Measurements from ENCODE around the gene P2RX1.
"Not testable (repeated sequence)": the region's sequence is repeated elsewhere in the genome, so short reads cannot be mapped to it uniquely, and the experiment has no call there.

P2RX1 gene

DNA sequence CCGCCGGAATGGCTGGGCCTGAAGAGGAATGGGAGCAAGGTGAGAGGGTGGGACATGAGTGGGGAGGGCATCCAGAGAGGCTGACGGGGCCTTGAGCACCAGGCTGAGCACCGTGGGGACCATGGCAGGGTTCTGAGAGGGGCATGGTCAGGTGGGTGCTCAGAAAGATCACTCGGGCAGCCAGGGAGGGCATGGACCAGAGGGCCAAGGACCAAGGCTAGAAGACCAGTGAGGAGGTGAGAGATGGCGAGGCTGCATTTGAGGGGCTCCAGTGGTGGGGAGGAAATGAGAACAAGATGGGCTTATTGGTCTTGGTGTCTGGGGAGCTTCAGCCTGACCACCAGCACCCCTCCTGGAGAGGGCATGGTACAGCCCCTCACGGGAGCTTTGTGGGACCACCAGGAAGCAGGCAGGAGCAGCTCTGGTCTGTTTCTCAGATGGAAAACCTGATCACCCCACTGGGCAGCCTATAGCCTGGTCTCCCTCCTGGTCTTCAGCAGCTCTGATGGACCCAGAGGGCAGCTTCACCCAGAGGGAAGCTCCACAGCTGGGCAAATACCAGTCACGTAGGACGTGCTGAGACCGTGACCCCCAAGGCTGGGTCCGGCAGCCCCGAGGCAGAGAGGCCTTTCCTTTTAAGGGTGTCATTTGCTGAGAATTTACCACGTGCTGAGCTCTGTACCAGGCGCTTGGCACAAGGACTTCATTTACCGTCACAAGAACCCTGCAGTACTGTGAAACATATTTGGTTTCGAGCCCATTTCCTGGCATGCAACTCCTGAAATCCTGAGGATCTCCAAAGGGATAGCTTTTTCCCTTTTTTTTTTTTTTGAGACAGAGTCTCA is 58.8 kb downstream of the P2RX1 start:
- no peak for ATAC-seq
- TF ChIP-seq ARNTL (CRISPR knock-in tag; IDR thresholded peaks at IDR 0.05; ENCODE audit: borderline replicate concordance, low read depth) = no peak
- TF ChIP-seq PPARA (CRISPR knock-in tag; IDR thresholded peaks at IDR 0.05; ENCODE audit: borderline replicate concordance) = no peak
- TF ChIP-seq, protein P1, sequence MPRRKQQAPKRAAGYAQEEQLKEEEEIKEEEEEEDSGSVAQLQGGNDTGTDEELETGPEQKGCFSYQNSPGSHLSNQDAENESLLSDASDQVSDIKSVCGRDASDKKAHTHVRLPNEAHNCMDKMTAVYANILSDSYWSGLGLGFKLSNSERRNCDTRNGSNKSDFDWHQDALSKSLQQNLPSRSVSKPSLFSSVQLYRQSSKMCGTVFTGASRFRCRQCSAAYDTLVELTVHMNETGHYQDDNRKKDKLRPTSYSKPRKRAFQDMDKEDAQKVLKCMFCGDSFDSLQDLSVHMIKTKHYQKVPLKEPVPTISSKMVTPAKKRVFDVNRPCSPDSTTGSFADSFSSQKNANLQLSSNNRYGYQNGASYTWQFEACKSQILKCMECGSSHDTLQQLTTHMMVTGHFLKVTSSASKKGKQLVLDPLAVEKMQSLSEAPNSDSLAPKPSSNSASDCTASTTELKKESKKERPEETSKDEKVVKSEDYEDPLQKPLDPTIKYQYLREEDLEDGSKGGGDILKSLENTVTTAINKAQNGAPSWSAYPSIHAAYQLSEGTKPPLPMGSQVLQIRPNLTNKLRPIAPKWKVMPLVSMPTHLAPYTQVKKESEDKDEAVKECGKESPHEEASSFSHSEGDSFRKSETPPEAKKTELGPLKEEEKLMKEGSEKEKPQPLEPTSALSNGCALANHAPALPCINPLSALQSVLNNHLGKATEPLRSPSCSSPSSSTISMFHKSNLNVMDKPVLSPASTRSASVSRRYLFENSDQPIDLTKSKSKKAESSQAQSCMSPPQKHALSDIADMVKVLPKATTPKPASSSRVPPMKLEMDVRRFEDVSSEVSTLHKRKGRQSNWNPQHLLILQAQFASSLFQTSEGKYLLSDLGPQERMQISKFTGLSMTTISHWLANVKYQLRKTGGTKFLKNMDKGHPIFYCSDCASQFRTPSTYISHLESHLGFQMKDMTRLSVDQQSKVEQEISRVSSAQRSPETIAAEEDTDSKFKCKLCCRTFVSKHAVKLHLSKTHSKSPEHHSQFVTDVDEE (CRISPR knock-in tag; IDR thresholded peaks at IDR 0.05) = no peak
- no peak for TF ChIP-seq TOX (CRISPR knock-in tag; IDR thresholded peaks at IDR 0.05; ENCODE audit: borderline replicate concordance)
- no peak for TF ChIP-seq SNAI2 (CRISPR knock-in tag; IDR thresholded peaks at IDR 0.05)
- TF ChIP-seq TCF4 (CRISPR knock-in tag; IDR thresholded peaks at IDR 0.05; ENCODE audit: borderline replicate concordance) = no peak
- TF ChIP-seq ZNF565 (CRISPR knock-in tag; conservative IDR thresholded peaks at IDR 0.05; ENCODE audit: low read depth) = no peak
- TF ChIP-seq, protein P2, sequence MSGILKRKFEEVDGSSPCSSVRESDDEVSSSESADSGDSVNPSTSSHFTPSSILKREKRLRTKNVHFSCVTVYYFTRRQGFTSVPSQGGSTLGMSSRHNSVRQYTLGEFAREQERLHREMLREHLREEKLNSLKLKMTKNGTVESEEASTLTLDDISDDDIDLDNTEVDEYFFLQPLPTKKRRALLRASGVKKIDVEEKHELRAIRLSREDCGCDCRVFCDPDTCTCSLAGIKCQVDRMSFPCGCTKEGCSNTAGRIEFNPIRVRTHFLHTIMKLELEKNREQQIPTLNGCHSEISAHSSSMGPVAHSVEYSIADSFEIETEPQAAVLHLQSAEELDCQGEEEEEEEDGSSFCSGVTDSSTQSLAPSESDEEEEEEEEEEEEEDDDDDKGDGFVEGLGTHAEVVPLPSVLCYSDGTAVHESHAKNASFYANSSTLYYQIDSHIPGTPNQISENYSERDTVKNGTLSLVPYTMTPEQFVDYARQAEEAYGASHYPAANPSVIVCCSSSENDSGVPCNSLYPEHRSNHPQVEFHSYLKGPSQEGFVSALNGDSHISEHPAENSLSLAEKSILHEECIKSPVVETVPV (CRISPR knock-in tag; IDR thresholded peaks at IDR 0.05) = no peak
- no peak for TF ChIP-seq ESRRG (CRISPR knock-in tag; IDR thresholded peaks at IDR 0.05)
- no peak for TF ChIP-seq ZFP30 (CRISPR knock-in tag; IDR thresholded peaks at IDR 0.05)
- TF ChIP-seq RARB (CRISPR knock-in tag; IDR thresholded peaks at IDR 0.05) = no peak
- TF ChIP-seq, protein P3, sequence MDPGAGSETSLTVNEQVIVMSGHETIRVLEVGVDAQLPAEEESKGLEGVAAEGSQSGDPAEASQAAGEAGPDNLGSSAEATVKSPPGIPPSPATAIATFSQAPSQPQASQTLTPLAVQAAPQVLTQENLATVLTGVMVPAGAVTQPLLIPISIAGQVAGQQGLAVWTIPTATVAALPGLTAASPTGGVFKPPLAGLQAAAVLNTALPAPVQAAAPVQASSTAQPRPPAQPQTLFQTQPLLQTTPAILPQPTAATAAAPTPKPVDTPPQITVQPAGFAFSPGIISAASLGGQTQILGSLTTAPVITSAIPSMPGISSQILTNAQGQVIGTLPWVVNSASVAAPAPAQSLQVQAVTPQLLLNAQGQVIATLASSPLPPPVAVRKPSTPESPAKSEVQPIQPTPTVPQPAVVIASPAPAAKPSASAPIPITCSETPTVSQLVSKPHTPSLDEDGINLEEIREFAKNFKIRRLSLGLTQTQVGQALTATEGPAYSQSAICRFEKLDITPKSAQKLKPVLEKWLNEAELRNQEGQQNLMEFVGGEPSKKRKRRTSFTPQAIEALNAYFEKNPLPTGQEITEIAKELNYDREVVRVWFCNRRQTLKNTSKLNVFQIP (CRISPR knock-in tag; IDR thresholded peaks at IDR 0.05; ENCODE audit: borderline replicate concordance, low read depth) = no peak
- no peak for TF ChIP-seq ISL1 (CRISPR knock-in tag; IDR thresholded peaks at IDR 0.05)

DNA sequence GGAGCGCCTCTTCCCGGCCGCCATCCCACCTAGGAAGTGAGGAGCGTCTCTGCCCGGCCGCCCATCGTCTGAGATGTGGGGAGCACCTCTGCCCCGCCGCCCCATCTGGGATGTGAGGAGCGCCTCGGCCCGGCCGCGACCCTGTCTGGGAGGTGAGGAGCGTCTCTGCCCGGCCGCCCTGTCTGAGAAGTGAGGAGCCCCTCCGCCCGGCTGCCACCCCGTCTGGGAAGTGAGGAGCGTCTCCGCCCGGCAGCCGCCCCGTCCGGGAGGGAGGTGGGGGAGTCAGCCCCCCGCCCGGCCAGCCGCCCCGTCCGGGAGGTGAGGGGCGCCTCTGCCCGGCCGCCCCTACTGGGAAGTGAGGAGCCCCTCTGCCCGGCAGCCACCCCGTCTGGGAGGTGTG is 62.1 kb downstream of the P2RX1 start:
- not testable (repeated sequence) for ATAC-seq

DNA sequence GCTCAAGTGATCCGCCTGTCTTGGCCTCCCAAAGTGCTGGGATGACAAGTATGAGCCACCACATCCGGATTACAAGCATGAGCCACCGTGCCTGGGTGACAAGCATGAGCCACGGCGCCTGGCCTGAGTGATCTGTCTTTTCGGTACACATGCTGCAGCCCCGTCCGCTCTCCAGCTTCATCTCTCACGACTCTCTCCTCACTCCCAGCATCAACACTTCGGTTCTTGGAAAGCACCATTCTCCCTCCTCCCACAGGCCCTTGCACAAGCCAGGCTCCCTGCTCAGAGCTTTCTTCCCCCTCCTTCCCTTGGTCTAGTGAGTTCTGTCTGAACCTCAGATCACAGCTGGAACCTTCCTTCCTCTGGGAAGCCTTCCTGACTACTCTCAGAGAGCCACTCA is 63.7 kb downstream of the P2RX1 start:
- ATAC-seq = no peak
- no peak for TF ChIP-seq ZNF70 (CRISPR knock-in tag; IDR thresholded peaks at IDR 0.05)
- no peak for TF ChIP-seq TOX (CRISPR knock-in tag; IDR thresholded peaks at IDR 0.05; ENCODE audit: borderline replicate concordance)
- TF ChIP-seq GLIS3 (CRISPR knock-in tag; IDR thresholded peaks at IDR 0.05) = no peak
- TF ChIP-seq ZFP3 (CRISPR knock-in tag; IDR thresholded peaks at IDR 0.05) = no peak
- TF ChIP-seq ISL1 (CRISPR knock-in tag; IDR thresholded peaks at IDR 0.05) = no peak
- TF ChIP-seq PPARA (CRISPR knock-in tag; IDR thresholded peaks at IDR 0.05; ENCODE audit: borderline replicate concordance) = no peak
- TF ChIP-seq SNAI2 (CRISPR knock-in tag; IDR thresholded peaks at IDR 0.05) = no peak
- TF ChIP-seq, protein P3 (CRISPR knock-in tag; IDR thresholded peaks at IDR 0.05; ENCODE audit: borderline replicate concordance, low read depth) = no peak
- no peak for TF ChIP-seq ESRRG (CRISPR knock-in tag; IDR thresholded peaks at IDR 0.05)
- no peak for TF ChIP-seq TCF4 (CRISPR knock-in tag; IDR thresholded peaks at IDR 0.05; ENCODE audit: borderline replicate concordance)
- no peak for TF ChIP-seq ZNF565 (CRISPR knock-in tag; conservative IDR thresholded peaks at IDR 0.05; ENCODE audit: low read depth)
- no peak for TF ChIP-seq CSDC2 (CRISPR knock-in tag; IDR thresholded peaks at IDR 0.05)
- no peak for TF ChIP-seq ZNF8 (CRISPR knock-in tag; IDR thresholded peaks at IDR 0.05)
- TF ChIP-seq, protein P4, sequence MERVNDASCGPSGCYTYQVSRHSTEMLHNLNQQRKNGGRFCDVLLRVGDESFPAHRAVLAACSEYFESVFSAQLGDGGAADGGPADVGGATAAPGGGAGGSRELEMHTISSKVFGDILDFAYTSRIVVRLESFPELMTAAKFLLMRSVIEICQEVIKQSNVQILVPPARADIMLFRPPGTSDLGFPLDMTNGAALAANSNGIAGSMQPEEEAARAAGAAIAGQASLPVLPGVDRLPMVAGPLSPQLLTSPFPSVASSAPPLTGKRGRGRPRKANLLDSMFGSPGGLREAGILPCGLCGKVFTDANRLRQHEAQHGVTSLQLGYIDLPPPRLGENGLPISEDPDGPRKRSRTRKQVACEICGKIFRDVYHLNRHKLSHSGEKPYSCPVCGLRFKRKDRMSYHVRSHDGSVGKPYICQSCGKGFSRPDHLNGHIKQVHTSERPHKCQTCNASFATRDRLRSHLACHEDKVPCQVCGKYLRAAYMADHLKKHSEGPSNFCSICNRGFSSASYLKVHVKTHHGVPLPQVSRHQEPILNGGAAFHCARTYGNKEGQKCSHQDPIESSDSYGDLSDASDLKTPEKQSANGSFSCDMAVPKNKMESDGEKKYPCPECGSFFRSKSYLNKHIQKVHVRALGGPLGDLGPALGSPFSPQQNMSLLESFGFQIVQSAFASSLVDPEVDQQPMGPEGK (CRISPR knock-in tag; IDR thresholded peaks at IDR 0.05; ENCODE audit: borderline replicate concordance) = no peak
- TF ChIP-seq ARNTL (CRISPR knock-in tag; IDR thresholded peaks at IDR 0.05; ENCODE audit: borderline replicate concordance, low read depth) = no peak
- TF ChIP-seq, protein P2 (CRISPR knock-in tag; IDR thresholded peaks at IDR 0.05) = no peak
- no peak for TF ChIP-seq ZC3H10 (CRISPR knock-in tag; IDR thresholded peaks at IDR 0.05)
- no peak for TF ChIP-seq RARB (CRISPR knock-in tag; IDR thresholded peaks at IDR 0.05)
- no peak for TF ChIP-seq BACH2 (CRISPR knock-in tag; IDR thresholded peaks at IDR 0.05; ENCODE audit: borderline replicate concordance)
- TF ChIP-seq OSR1 (CRISPR knock-in tag; IDR thresholded peaks at IDR 0.05) = no peak

All from SK-N-SH treated with all-trans-retinoic acid at 6 μM for 48 hours (cell line).